ENCODE results near the gene XPC. TPM values are rescaled to one million over a fixed set of nuclear protein-coding genes. Genes with fewer than 3 reads are reported as not detected.

XPC gene
- total RNA-seq, 2 donors from 2014 or later = 33.2 to 34.9 TPM

DNA sequence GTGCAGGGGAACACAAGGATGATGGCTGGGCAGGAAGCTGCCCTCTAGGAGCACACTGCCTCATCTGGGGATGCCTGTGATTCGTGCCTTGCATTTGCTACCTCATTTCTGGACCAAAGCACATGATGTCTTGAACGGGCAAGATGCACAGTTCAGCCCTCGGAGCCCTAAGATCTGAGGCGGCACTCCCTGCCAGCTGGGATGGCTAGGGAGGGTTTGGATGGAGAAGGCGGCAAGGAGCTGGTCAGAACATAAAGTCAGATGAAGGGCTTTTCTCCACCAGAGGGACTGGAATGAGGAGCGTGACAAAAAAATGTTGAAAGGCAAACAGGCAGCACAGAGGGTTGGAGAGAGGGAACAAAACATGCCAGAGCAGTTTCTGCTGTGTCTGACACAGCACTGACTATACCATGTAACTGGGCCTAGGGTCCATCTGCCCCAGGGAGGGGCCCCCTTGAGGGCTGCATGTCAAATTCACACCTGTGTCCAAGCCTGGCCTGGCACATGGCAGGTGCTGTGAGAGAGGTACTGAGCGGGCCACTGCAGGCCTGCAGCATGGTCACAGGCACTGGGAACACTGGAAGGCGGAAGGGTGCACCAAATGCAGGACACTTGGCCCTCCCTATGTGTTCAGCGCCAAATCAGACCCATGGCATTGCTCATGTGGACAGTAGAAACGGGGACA, 31.9 kb downstream of the XPC start:
- 92 to 94% methylated on average over 7 to 10 of the region's 10 CpGs for WGBS, 2 donors
- Histone ChIP-seq H3K4me1 (peaks cover 22% of the 10 kb centered on the region), H3K4me3 (no peak overlapping the region), H3K9me3 (no peaks in the 10 kb centered on the region), H3K36me3 (replicated peaks in 1 of 2; ENCODE audit: insufficient read depth in 1 of 2, low read depth in 2 of 2) (peaks cover 0 to 14% of the 10 kb centered on the region in 2 donors), H3K27ac (peak overlapping the region in 1 of 4 donors; percentile 94), H3K27me3 (no peaks in the 10 kb centered on the region)
- intact Hi-C loops (cut with DNase I) = no loop called here
- DNase-seq (no peak), ATAC-seq (no peak)
- TF ChIP-seq CTCF (IDR thresholded peaks at IDR 0.05) (no peak), POLR2A (IDR thresholded peaks at IDR 0.05) (no peak)

DNA sequence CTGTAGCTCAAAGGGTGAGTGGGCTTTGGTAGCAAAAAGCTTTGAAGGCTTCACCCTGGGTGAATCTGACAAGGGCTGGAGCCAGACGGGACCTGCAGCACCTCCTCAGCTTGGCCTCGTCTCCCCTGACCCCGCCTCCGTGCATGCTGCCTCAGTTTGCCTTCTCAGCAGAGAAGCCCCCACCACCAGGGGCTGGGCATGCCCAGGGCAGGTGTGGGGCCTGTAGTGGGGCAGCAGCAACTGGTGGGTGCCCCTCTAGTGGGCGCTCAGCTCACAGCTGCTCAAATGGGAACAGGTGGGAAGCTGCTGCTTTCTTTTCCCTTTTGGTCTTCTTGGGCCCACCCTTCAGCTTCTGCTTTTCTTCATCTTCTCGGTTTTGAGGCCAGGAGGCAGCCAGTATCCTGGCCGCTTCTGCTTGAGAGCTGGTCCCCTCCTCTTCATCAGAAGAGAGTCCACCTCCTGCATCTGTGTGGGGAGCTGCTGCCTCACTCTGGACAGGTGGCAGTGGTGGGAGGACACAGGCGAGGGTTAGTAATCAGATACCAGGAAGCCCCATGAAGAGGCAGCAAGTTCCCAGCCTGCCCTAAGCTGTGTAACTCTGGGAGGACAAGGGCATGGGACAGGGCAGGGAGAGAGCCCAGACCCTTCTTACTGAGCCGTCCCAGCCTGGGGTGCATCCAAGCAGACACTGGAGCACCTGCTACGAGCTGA, 32.6 kb downstream of the XPC start:
- Histone ChIP-seq H3K4me1 (peaks cover 22% of the 10 kb centered on the region), H3K36me3 (replicated peaks in 1 of 2; ENCODE audit: insufficient read depth in 1 of 2, low read depth in 2 of 2) (peaks cover 0 to 14% of the 10 kb centered on the region in 2 donors), H3K27me3 (no peaks in the 10 kb centered on the region), H3K9me3 (no peaks in the 10 kb centered on the region), H3K4me3 (no peak overlapping the region), H3K27ac (peak overlapping the region in 3 of 4 donors; percentile 50 to 94 (median 88))
- TF ChIP-seq CTCF (IDR thresholded peaks at IDR 0.05) (no peak), POLR2A (IDR thresholded peaks at IDR 0.05) (no peak)
- ATAC-seq = no peak
- no peak for DNase-seq
- WGBS, 2 donors = 83 to 85% methylated on average over 10 of the region's 10 CpGs
- intact Hi-C loops (cut with DNase I) = no loop called here

GRCh38 chr3:14145236-14145635, 33.2 kb downstream of the XPC start:
- Histone ChIP-seq H3K27me3 (no peaks in the 10 kb centered on the region), H3K4me3 (no peak overlapping the region), H3K4me1 (peaks cover 22% of the 10 kb centered on the region), H3K36me3 (replicated peaks in 1 of 2; ENCODE audit: insufficient read depth in 1 of 2, low read depth in 2 of 2) (peaks cover 0 to 12% of the 10 kb centered on the region in 2 donors), H3K27ac (peak overlapping the region in 3 of 4 donors; percentile 50 to 94 (median 88)), H3K9me3 (no peaks in the 10 kb centered on the region)
- WGBS, 2 donors = 84 to 93% methylated on average over 9 of the region's 9 CpGs
- no peak for DNase-seq
- ATAC-seq = no peak
- TF ChIP-seq POLR2A (IDR thresholded peaks at IDR 0.05) = no peak
- TF ChIP-seq CTCF (IDR thresholded peaks at IDR 0.05) = no peak
- intact Hi-C loops (cut with DNase I) = no loop called here

DNA sequence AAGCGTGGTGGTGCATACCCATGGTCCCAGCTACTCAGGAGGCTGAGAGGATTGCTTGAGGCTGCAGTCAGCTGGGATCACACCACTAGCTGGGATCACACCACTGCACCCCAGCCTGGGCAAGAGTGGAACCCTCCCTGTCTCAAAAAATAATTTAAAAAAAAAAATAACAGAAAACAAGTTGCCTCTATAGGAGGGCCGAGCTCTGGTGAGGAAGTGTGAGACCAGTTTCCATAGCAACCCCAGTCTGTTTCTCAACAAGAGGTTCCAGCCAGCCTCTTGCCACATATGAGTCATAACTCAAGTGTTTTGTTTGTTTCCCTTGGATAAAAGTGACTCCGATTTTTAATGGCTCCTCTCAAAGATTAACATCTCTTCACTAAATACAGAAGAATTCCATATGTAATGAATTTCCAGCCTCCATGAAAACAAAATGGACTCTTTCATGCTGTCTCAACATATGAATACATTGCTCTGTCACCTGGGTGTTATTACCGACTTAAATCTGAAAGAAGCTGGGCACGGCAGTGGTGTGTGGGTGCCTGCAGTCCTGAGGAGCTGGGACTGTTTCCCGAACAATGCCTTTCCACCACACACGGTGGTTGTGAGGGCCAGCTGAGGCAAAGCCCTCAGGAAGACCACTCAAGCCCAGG, 33.9 kb downstream of the XPC start:
- no peak overlapping the region for H3K4me3 ChIP-seq
- no peak for TF ChIP-seq POLR2A (IDR thresholded peaks at IDR 0.05)
- no peak for TF ChIP-seq CTCF (IDR thresholded peaks at IDR 0.05)
- peaks cover 22% of the 10 kb centered on the region for H3K4me1 ChIP-seq
- H3K9me3 ChIP-seq = no peaks in the 10 kb centered on the region
- no peaks in the 10 kb centered on the region for H3K27me3 ChIP-seq
- H3K27ac ChIP-seq = peak overlapping the region; percentile 50 to 94 (median 72)
- H3K36me3 ChIP-seq (replicated peaks in 1 of 2; ENCODE audit: insufficient read depth in 1 of 2, low read depth in 2 of 2) = peaks cover 0 to 10% of the 10 kb centered on the region in 2 donors
- ATAC-seq = peak; percentile 97
- WGBS, 2 donors = 26 to 35% methylated on average over 7 of the region's 7 CpGs
- peak; percentile 71 to 95 (median 83) for DNase-seq
- intact Hi-C loops (cut with DNase I) = no loop called here
